ENCODE results near the gene SLC46A1.
A peak's percentile ranks its signal among the peaks of the same experiment; 100 is the strongest.

SLC46A1 gene

DNA sequence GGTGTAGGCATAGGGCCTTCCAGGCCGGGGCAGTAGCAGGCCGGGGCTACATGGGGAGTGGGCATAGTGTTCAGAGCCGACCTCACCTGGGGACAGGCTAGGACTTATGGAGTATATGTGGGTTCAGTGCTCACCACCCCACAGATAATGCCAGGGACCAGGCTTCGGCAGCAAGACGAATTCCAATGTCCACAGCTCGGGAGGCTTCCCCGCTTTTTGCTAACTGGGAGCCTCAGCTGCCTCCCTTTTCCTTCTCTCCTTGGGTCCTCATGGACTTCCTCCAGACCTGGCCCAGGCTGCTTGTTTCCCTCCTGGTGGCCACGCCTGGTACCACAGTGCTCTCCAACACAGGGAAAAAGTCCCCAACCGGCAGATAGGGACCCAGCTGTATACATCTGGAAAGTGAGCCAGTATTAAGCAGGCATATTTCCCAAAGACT, 20.1 kb upstream of the SLC46A1 start:
- no peaks in the 10 kb centered on the region for H3K4me1 ChIP-seq (ENCODE audit: low read depth, poor library complexity, severe bottlenecking)
- H3K36me3 ChIP-seq (ENCODE audit: insufficient read depth), result no peaks in the 10 kb centered on the region
- H3K27ac ChIP-seq, result no peak overlapping the region
- no peak overlapping the region for H3K9ac ChIP-seq
- H3K4me3 ChIP-seq (IDR thresholded peaks at IDR 0.05; ENCODE audit: insufficient read depth, low read depth, low read length), result no peak overlapping the region
- H3K4me2 ChIP-seq, result no peak overlapping the region
- H3K79me2 ChIP-seq (ENCODE audit: insufficient read depth, low read depth), result no peaks in the 10 kb centered on the region
- H2AFZ ChIP-seq (ENCODE audit: low read depth), result no peak overlapping the region
- H4K20me1 ChIP-seq (ENCODE audit: insufficient read depth), result no peaks in the 10 kb centered on the region
- TF ChIP-seq, protein P1, sequence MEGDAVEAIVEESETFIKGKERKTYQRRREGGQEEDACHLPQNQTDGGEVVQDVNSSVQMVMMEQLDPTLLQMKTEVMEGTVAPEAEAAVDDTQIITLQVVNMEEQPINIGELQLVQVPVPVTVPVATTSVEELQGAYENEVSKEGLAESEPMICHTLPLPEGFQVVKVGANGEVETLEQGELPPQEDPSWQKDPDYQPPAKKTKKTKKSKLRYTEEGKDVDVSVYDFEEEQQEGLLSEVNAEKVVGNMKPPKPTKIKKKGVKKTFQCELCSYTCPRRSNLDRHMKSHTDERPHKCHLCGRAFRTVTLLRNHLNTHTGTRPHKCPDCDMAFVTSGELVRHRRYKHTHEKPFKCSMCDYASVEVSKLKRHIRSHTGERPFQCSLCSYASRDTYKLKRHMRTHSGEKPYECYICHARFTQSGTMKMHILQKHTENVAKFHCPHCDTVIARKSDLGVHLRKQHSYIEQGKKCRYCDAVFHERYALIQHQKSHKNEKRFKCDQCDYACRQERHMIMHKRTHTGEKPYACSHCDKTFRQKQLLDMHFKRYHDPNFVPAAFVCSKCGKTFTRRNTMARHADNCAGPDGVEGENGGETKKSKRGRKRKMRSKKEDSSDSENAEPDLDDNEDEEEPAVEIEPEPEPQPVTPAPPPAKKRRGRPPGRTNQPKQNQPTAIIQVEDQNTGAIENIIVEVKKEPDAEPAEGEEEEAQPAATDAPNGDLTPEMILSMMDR (conservative IDR thresholded peaks at IDR 0.05; ENCODE audit: low read depth, low read length), result peak; percentile 54
- H3K27me3 ChIP-seq (ENCODE audit: insufficient read depth, low read depth), result no peaks in the 10 kb centered on the region

DNA sequence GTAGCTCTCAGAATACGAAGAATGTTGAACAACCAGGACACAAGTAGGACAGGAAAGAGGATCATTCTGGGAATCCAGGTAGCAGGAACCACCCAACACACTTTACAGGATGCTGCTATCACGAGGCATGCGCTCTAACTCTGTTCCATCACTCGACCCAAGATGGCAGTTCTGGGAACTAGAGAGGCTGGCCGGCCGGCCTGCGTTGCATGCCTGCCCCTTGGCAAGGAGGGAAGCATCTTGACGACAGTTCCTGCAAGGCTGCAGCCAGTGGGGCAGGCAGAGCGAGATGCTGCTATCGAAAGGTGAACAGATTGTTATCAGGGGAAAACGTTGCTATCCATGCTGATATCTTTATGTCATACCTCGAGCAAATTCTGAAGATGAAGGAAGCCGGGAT, 19.2 kb upstream of the SLC46A1 start:
- no peaks in the 10 kb centered on the region for H3K36me3 ChIP-seq (ENCODE audit: insufficient read depth)
- H3K27ac ChIP-seq, result no peak overlapping the region
- H3K4me3 ChIP-seq (IDR thresholded peaks at IDR 0.05; ENCODE audit: insufficient read depth, low read depth, low read length), result no peak overlapping the region
- H3K4me2 ChIP-seq, result no peak overlapping the region
- no peaks in the 10 kb centered on the region for H3K79me2 ChIP-seq (ENCODE audit: insufficient read depth, low read depth)
- H3K9ac ChIP-seq, result no peak overlapping the region
- TF ChIP-seq, protein P1 (conservative IDR thresholded peaks at IDR 0.05; ENCODE audit: low read depth, low read length), result no peak
- H4K20me1 ChIP-seq (ENCODE audit: insufficient read depth), result no peaks in the 10 kb centered on the region
- no peaks in the 10 kb centered on the region for H3K27me3 ChIP-seq (ENCODE audit: insufficient read depth, low read depth)
- H2AFZ ChIP-seq (ENCODE audit: low read depth), result no peak overlapping the region
- no peaks in the 10 kb centered on the region for H3K4me1 ChIP-seq (ENCODE audit: low read depth, poor library complexity, severe bottlenecking)

DNA sequence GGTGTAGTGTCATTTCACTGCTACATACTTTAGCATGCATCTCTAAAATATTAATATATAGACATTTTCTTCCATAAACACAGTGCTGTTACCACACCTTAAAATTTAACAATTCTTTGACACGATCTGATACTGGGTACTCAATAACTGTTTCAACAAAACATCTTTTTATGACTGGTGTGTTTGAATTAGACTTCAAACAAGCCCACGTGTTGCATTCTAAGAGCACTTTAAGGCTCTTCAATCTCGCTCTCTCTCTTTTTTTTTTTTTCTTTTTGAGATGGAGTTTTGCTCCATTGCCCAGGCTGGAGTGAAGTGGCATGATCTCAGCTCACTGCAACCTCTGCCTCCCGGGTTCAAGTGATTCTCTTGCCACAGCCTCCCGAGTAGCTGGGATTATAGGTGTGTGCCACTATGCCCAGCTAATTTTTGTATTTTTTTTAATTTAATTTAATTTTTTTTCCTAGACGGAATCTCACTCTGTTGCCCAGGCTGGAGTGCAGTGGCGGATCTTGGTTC, 15.8 kb upstream of the SLC46A1 start:
- Histone ChIP-seq H3K4me2 (no peak overlapping the region), H3K79me2 (ENCODE audit: insufficient read depth, low read depth) (no peaks in the 10 kb centered on the region), H3K4me1 (ENCODE audit: low read depth, poor library complexity, severe bottlenecking) (no peaks in the 10 kb centered on the region), H3K36me3 (ENCODE audit: insufficient read depth) (no peaks in the 10 kb centered on the region), H3K9ac (no peak overlapping the region), H3K27ac (no peak overlapping the region), H2AFZ (ENCODE audit: low read depth) (no peak overlapping the region), H3K4me3 (IDR thresholded peaks at IDR 0.05; ENCODE audit: insufficient read depth, low read depth, low read length) (no peak overlapping the region), H4K20me1 (ENCODE audit: insufficient read depth) (no peaks in the 10 kb centered on the region), H3K27me3 (ENCODE audit: insufficient read depth, low read depth) (no peaks in the 10 kb centered on the region)
- TF ChIP-seq, protein P1 (conservative IDR thresholded peaks at IDR 0.05; ENCODE audit: low read depth, low read length), result no peak

DNA sequence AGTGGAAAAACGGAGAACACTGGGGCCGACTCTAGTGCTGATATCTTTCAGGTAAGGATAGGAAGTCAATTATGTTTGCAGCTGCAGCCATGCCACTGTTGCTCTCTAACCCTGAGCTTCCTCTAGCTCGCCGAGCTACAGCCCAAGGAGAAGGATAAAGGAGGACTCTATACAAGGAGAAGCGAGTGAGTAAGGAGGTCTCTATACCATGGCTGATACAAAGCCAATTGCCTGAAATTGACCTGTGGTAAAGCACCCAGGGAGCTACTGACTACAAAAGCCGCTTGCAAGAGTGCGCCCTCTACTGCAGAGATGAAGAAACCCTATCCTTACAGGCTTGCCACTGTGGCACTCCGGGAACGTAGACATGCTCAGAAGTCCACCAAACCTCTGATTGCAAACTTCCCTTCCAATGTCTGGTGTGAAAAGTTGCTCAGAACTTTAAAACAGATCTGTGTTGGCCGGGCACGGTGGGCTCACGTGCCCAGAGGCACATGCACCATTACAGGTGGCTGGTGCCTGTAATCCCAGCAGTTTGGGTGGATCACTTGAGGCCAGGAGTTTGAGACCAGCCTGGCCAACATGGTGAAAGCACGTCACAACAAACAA, 10.8 kb upstream of the SLC46A1 start:
- TF ChIP-seq, protein P1 (conservative IDR thresholded peaks at IDR 0.05; ENCODE audit: low read depth, low read length), result peak; percentile 93
- no peak overlapping the region for H3K4me3 ChIP-seq (IDR thresholded peaks at IDR 0.05; ENCODE audit: insufficient read depth, low read depth, low read length)
- H2AFZ ChIP-seq (ENCODE audit: low read depth), result peak overlapping the region; percentile 46

More for the DNA sequence above, 10.8 kb upstream of the SLC46A1 start:
- H3K4me1 ChIP-seq (ENCODE audit: low read depth, poor library complexity, severe bottlenecking), result no peaks in the 10 kb centered on the region
- H3K79me2 ChIP-seq (ENCODE audit: insufficient read depth, low read depth), result no peaks in the 10 kb centered on the region
- H4K20me1 ChIP-seq (ENCODE audit: insufficient read depth), result no peaks in the 10 kb centered on the region
- no peak overlapping the region for H3K4me2 ChIP-seq
- no peaks in the 10 kb centered on the region for H3K36me3 ChIP-seq (ENCODE audit: insufficient read depth)
- H3K27ac ChIP-seq, result no peak overlapping the region
- no peak overlapping the region for H3K9ac ChIP-seq
- no peaks in the 10 kb centered on the region for H3K27me3 ChIP-seq (ENCODE audit: insufficient read depth, low read depth)

Data from KMS-11 (cell line).